Spinal cord (tissue), 4 donors: Measurements from ENCODE around the gene ADM. TPM values are rescaled to one million over a fixed set of nuclear protein-coding genes. Genes with fewer than 3 reads are reported as not detected.

ENCODE experiments used
- polyA plus RNA-seq, 2 donors: library from polyadenylated mRNA; unstranded; fragments of 120-200 nt; gene quantifications; one replicate each; pipeline ENCODE4 v1.2.1, GENCODE V29; 2013; ENCODE audit not compliant: insufficient read length in 2 of 2
- small RNA-seq: library from RNA; depleted of rRNA; stranded (forward); fragments of <200 nt; gene quantifications from one replicate; pipeline ENCODE3, GENCODE V24; 2014; ENCODE audit warnings: low replicate concordance
- total RNA-seq, 2 donors: library from RNA; depleted of rRNA in 1 of 2; stranded (reverse); fragments of 120-200 nt in 1 of 2; fragments of >200 nt in 1 of 2; gene quantifications; one replicate each; pipeline versions ENCODE4 v1.2.3 to v1.2.4, GENCODE V29; 2013 to 2014

ADM gene
- total and polyA plus RNA-seq, 4 donors = 3.5 to 67.6 (median 31.7) TPM

Small RNA genes lying within 50 kb of the gene (small RNA-seq; reads per million reads assigned to genes)
- gene AC080023.2 = not detected

Other genes with a start within 250 kb of the ADM start
- gene SBF2, start 10.9 kb upstream of the ADM start, total RNA-seq = 10 to 100 TPM; 68.8 to 74.2 TPM
- gene SBF2, start 10.9 kb upstream of the ADM start, polyA plus RNA-seq = 10 to 100 TPM; 50.3 to 53.8 TPM
- gene AMPD3, start 150.2 kb downstream of the ADM start, total RNA-seq = 10 to 100 TPM; 12.8 to 13.0 TPM
- gene AMPD3, start 150.2 kb downstream of the ADM start, polyA plus RNA-seq = 10 to 100 TPM; 14.3 to 19.0 TPM
- 10 to 100 TPM; 51.6 to 91.2 TPM for gene RNF141, start 236.1 kb downstream of the ADM start, total RNA-seq
- gene RNF141, start 236.1 kb downstream of the ADM start, polyA plus RNA-seq = 10 to 100 TPM; 59.0 to 77.1 TPM